CD4-positive, alpha-beta memory T cell (primary cell): ENCODE measurements around the gene PRKAG2. TPM values are rescaled to one million over a fixed set of nuclear protein-coding genes. Genes with fewer than 3 reads are reported as not detected.
A peak's percentile ranks its signal among the peaks of the same experiment; 100 is the strongest.

Experiments
- CTCF ChIA-PET: fragments of 350-600 bp; sonication (Branson Sonifier 250); formaldehyde crosslinking; loops from one replicate; lab custom pipeline; 2021; ENCODE audit warnings: inconsistent platforms; ENCODE audit not compliant: partially characterized antibody; lab: Charles Lee
- POLR2A ChIA-PET: fragments of 350-600 bp; sonication (Branson Sonifier 250); formaldehyde crosslinking; loops from one replicate; lab custom pipeline; 2021; ENCODE audit not compliant: partially characterized antibody; lab: Charles Lee
- DNase-seq, 5 donors: peaks; one replicate each; pipeline versions ENCODE4 v3.0.0 to v3.0.0-alpha.2; 2020 to 2022; ENCODE audit warnings: mixed read lengths in 1 of 5
- H3K27ac ChIP-seq: one replicate; pipeline ENCODE4 v1.7.0; 2013; ENCODE audit warnings: low read depth, low read length
- H3K27me3 ChIP-seq: 2 replicates; pipeline ENCODE4 v1.7.0; 2013; ENCODE audit warnings: mild to moderate bottlenecking, low read length, moderate library complexity; ENCODE audit not compliant: insufficient read depth
- H3K36me3 ChIP-seq: 2 replicates; pipeline ENCODE4 v1.7.0; 2013; ENCODE audit warnings: mild to moderate bottlenecking, low read length, moderate library complexity; ENCODE audit not compliant: insufficient read depth
- H3K4me1 ChIP-seq: 2 replicates; pipeline ENCODE4 v1.7.0; 2013; ENCODE audit warnings: mild to moderate bottlenecking, low read length, moderate library complexity; ENCODE audit not compliant: insufficient read depth
- H3K4me3 ChIP-seq, 2 donors: one replicate each; pipeline ENCODE4 v1.7.0; 2013; ENCODE audit warnings: low read length in 2 of 2, mild to moderate bottlenecking in 1 of 2
- H3K9me3 ChIP-seq, 2 donors: one replicate each; pipeline ENCODE4 v1.7.0; 2013; ENCODE audit warnings: low read length in 2 of 2, control low read depth in 1 of 2; ENCODE audit not compliant: control insufficient read depth in 1 of 2
- H3K27ac Mint-ChIP-seq, 7 donors: one replicate each; pipeline ENCODE4 v1.8.0; 2020 to 2021; ENCODE audit warnings: mixed read lengths in 7 of 7, mild to moderate bottlenecking in 6 of 7, inconsistent platforms in 3 of 7, moderate library complexity in 3 of 7
- H3K27me3 Mint-ChIP-seq, 2 donors: one replicate each; pipeline ENCODE4 v1.8.0; 2020 to 2021; ENCODE audit warnings: mixed read lengths in 2 of 2
- H3K36me3 Mint-ChIP-seq, 2 donors: one replicate each; pipeline ENCODE4 v1.8.0; 2020 to 2021; ENCODE audit warnings: mixed read lengths in 2 of 2, inconsistent platforms in 1 of 2, mild to moderate bottlenecking in 1 of 2
- H3K4me1 Mint-ChIP-seq, 4 donors: one replicate each; pipeline ENCODE4 v1.8.0; 2020 to 2021; ENCODE audit warnings: mixed read lengths in 4 of 4, mild to moderate bottlenecking in 1 of 4
- H3K4me3 Mint-ChIP-seq, 8 donors: one replicate each; pipeline ENCODE4 v1.8.0; 2020 to 2021; ENCODE audit warnings: mixed read lengths in 8 of 8, mild to moderate bottlenecking in 7 of 8, moderate library complexity in 6 of 8, inconsistent platforms in 3 of 8
- H3K9me3 Mint-ChIP-seq, 8 donors: one replicate each; pipeline ENCODE4 v1.8.0; 2020 to 2021; ENCODE audit warnings: mixed read lengths in 8 of 8, mild to moderate bottlenecking in 5 of 8, inconsistent platforms in 3 of 8, moderate library complexity in 1 of 8
- intact Hi-C: fragments of 100-400 bp; cut with micrococcal nuclease; formaldehyde crosslinking; loops from one replicate; pipeline ENCODE4 v1.15.1; 2023
- polyA plus RNA-seq, 2 donors: library from polyadenylated mRNA; unstranded; fragments of 300-500 nt; fragmentation: Illumina TruSeq; gene quantifications; one replicate each; pipeline ENCODE4 v1.2.3, GENCODE V29; 2021
- total RNA-seq, 2 experiments: library from RNA; stranded (reverse); gene quantifications; one replicate each; pipeline ENCODE4 v1.2.3, GENCODE V29; 2021

Gene PRKAG2
- total and polyA plus RNA-seq, 4 experiments from 2014 or later, result 27.4 to 61.0 (median 47.4) TPM

GRCh38 chr7:151629713-151630272 lies 247.1 kb downstream of the PRKAG2 start:
- intact Hi-C loops, result loop anchor here (10.0 kb wide), 1 partner anchor 155 kb away; no protein-coding TSS in a partner anchor
- peak overlapping the region in 1 of 7 donors; percentile 94 for H3K27ac Mint-ChIP-seq
- no peak for DNase-seq
- POLR2A ChIA-PET, result interaction anchor here (4.0 kb wide), 1 partner anchor 111 kb away, joined by 45 read pairs; the partner anchor contains the start of gene RHEB
- CTCF ChIA-PET, result interaction anchor here (1.2 kb wide), 1 partner anchor 107 kb away, joined by 4 read pairs; no protein-coding TSS in a partner anchor
- H3K9me3 Mint-ChIP-seq, result peaks cover 0 to 3% (median 0%) of the 10 kb centered on the region in 8 donors
- peaks cover 18% of the 10 kb centered on the region for H3K4me1 ChIP-seq
- no peaks in the 10 kb centered on the region for H3K27me3 ChIP-seq
- no peak overlapping the region for H3K4me3 ChIP-seq
- peaks cover 3 to 22% of the 10 kb centered on the region in 2 donors for H3K36me3 Mint-ChIP-seq
- H3K9me3 ChIP-seq, result no peaks in the 10 kb centered on the region
- H3K27me3 Mint-ChIP-seq, result no peaks in the 10 kb centered on the region
- no peak overlapping the region for H3K27ac ChIP-seq
- no peaks in the 10 kb centered on the region for H3K36me3 ChIP-seq
- H3K4me1 Mint-ChIP-seq, result peaks cover 26 to 46% (median 34%) of the 10 kb centered on the region in 4 donors
- H3K4me3 Mint-ChIP-seq, result peak overlapping the region in 1 of 8 donors; percentile 21

- no peaks in the 10 kb centered on the region for H3K36me3 ChIP-seq
- H3K4me3 ChIP-seq, result no peak overlapping the region
- H3K4me3 Mint-ChIP-seq, result peak overlapping the region in 2 of 8 donors; percentile 15 to 23
- peaks cover 0 to 2% (median 0%) of the 10 kb centered on the region in 8 donors for H3K9me3 Mint-ChIP-seq
- peaks cover 31 to 51% (median 40%) of the 10 kb centered on the region in 4 donors for H3K4me1 Mint-ChIP-seq
- peaks cover 3 to 24% of the 10 kb centered on the region in 2 donors for H3K36me3 Mint-ChIP-seq
- H3K27ac Mint-ChIP-seq, result peak overlapping the region in 2 of 7 donors; percentile 42 to 94
- H3K27me3 Mint-ChIP-seq, result no peaks in the 10 kb centered on the region
- POLR2A ChIA-PET, result no interaction called here
- no peak for DNase-seq
- no peak overlapping the region for H3K27ac ChIP-seq
- no peaks in the 10 kb centered on the region for H3K27me3 ChIP-seq
- H3K9me3 ChIP-seq, result no peaks in the 10 kb centered on the region
- H3K4me1 ChIP-seq, result peaks cover 18% of the 10 kb centered on the region
- CTCF ChIA-PET, result interaction anchor here (0.7 to 1.2 kb wide), 2 partner anchors 132 to 185 kb away, joined by 3 read pairs; no protein-coding TSS in a partner anchor
- intact Hi-C loops, result loop anchor here (10.0 kb wide), 1 partner anchor 156 kb away; no protein-coding TSS in a partner anchor
These were observed 247.9 kb downstream of the PRKAG2 start for GRCh38 chr7:151628846-151629604.

DNA sequence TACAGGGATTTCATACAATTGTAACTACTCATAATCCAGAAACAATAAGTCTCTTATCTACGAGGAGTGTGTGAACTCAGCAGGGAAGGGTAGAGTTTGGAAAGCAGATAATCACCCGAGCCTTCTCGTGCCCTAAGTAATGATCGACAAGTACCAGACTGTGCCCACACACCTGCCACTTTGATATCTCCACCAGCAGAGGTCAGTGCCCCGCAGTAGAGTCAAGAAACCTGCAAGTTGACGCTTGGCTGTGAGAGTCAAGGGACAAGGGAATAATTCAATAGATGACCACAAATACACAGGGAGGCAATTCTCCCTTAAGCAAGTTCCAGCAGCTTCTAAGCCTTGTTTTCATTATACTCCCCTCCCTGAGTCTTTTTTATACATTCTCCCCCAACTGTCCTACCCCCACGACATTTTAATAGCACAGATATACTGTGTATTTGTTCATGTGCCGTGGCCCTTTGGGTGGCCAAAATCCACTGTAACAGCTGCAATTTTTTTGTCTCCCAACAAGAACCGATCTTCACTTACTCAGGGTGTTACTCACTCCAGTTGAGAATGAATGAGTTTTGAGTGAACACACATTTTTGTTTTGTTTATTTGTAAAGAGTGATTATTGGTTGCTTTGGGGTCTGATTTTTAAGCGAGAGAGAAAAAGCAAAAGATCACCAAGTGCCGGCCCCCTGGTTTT lies 250.3 kb downstream of the PRKAG2 start:
- Histone ChIP-seq H3K9me3 (no peaks in the 10 kb centered on the region), H3K4me3 (no peak overlapping the region), H3K27ac (no peak overlapping the region), H3K36me3 (no peaks in the 10 kb centered on the region), H3K4me1 (peaks cover 12% of the 10 kb centered on the region), H3K27me3 (no peaks in the 10 kb centered on the region)
- CTCF ChIA-PET, result interaction anchor here (1.1 to 1.8 kb wide), 3 partner anchors 18 to 134 kb away, joined by 3 to 7 read pairs (median 4); no protein-coding TSS in a partner anchor
- DNase-seq, result peak in 3 of 5 donors; percentile 15 to 17 (median 16)
- Mint-ChIP-seq H3K9me3 (no peaks in the 10 kb centered on the region), H3K27ac (no peak overlapping the region), H3K36me3 (peaks cover 13 to 24% of the 10 kb centered on the region in 2 donors), H3K4me3 (no peak overlapping the region), H3K27me3 (no peaks in the 10 kb centered on the region), H3K4me1 (peaks cover 31 to 46% (median 37%) of the 10 kb centered on the region in 4 donors)
- POLR2A ChIA-PET, result no interaction called here
- intact Hi-C loops, result loop anchor here (1.0 to 10.0 kb wide), 2 partner anchors 133 to 158 kb away; no protein-coding TSS in a partner anchor

- Mint-ChIP-seq H3K36me3 (peaks cover 13 to 22% of the 10 kb centered on the region in 2 donors), H3K4me3 (no peak overlapping the region), H3K27ac (peak overlapping the region in 1 of 7 donors; percentile 42), H3K4me1 (peaks cover 25 to 37% (median 29%) of the 10 kb centered on the region in 4 donors), H3K27me3 (no peaks in the 10 kb centered on the region), H3K9me3 (no peaks in the 10 kb centered on the region)
- H3K4me3 ChIP-seq, result no peak overlapping the region
- intact Hi-C loops, result loop anchor here (1.0 to 10.0 kb wide), 2 partner anchors 134 to 159 kb away; no protein-coding TSS in a partner anchor
- no peak for DNase-seq
- H3K36me3 ChIP-seq, result no peaks in the 10 kb centered on the region
- CTCF ChIA-PET, result interaction anchor here (1.1 to 1.8 kb wide), 3 partner anchors 17 to 134 kb away, joined by 3 to 7 read pairs (median 4); no protein-coding TSS in a partner anchor
- H3K27ac ChIP-seq, result no peak overlapping the region
- peaks cover 2% of the 10 kb centered on the region for H3K4me1 ChIP-seq
- POLR2A ChIA-PET, result no interaction called here
- no peaks in the 10 kb centered on the region for H3K27me3 ChIP-seq
- no peaks in the 10 kb centered on the region for H3K9me3 ChIP-seq
These were observed 251.3 kb downstream of the PRKAG2 start for GRCh38 chr7:151625606-151626005.

GRCh38 chr7:151624246-151624928 lies 252.5 kb downstream of the PRKAG2 start:
- Histone ChIP-seq H3K4me3 (no peak overlapping the region), H3K4me1 (no peaks in the 10 kb centered on the region), H3K9me3 (no peaks in the 10 kb centered on the region), H3K27me3 (no peaks in the 10 kb centered on the region), H3K36me3 (no peaks in the 10 kb centered on the region), H3K27ac (no peak overlapping the region)
- peaks cover 17 to 24% of the 10 kb centered on the region in 2 donors for H3K36me3 Mint-ChIP-seq
- no peaks in the 10 kb centered on the region for H3K27me3 Mint-ChIP-seq
- peaks cover 22 to 34% (median 24%) of the 10 kb centered on the region in 4 donors for H3K4me1 Mint-ChIP-seq
- peak overlapping the region in 1 of 7 donors; percentile 42 for H3K27ac Mint-ChIP-seq
- ChIA-PET POLR2A (no interaction called here), CTCF (no interaction called here)
- intact Hi-C loops, result loop anchor here (10.0 kb wide), 1 partner anchor 160 kb away; no protein-coding TSS in a partner anchor
- no peak for DNase-seq
- no peak overlapping the region for H3K4me3 Mint-ChIP-seq
- H3K9me3 Mint-ChIP-seq, result no peaks in the 10 kb centered on the region

DNA sequence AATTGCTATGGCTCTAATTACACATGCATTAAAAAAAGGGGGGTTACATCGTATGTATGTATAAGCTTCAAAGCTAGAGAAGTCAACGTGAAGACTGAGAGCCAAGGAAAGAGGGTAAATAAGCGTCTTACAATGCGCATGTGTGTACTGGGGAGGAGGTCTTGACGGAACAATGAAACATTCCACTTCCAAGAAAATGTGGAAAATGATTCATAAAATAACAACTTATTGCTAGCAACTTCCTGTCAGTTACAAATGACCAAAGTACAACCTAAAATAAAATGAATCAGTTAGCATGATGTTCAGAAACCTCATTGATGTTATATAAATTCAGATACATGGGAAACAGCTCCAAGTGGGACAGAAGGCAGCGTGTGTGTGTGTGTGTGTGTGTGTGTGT lies 253.1 kb downstream of the PRKAG2 start:
- Mint-ChIP-seq H3K4me3 (no peak overlapping the region), H3K9me3 (no peaks in the 10 kb centered on the region), H3K27me3 (no peaks in the 10 kb centered on the region), H3K4me1 (peaks cover 18 to 34% (median 23%) of the 10 kb centered on the region in 4 donors), H3K27ac (peak overlapping the region in 1 of 7 donors; percentile 26), H3K36me3 (peaks cover 17 to 24% of the 10 kb centered on the region in 2 donors)
- ChIA-PET CTCF (no interaction called here), POLR2A (interaction anchor here (1.7 kb wide), 1 partner anchor 8 kb away, joined by 6 read pairs; no protein-coding TSS in a partner anchor)
- no peaks in the 10 kb centered on the region for H3K9me3 ChIP-seq
- no peak overlapping the region for H3K4me3 ChIP-seq
- H3K27ac ChIP-seq, result no peak overlapping the region
- intact Hi-C loops, result loop anchor here (10.0 kb wide), 1 partner anchor 161 kb away; no protein-coding TSS in a partner anchor
- no peak for DNase-seq
- H3K4me1 ChIP-seq, result no peaks in the 10 kb centered on the region
- H3K27me3 ChIP-seq, result no peaks in the 10 kb centered on the region
- H3K36me3 ChIP-seq, result no peaks in the 10 kb centered on the region
